ENCODE measurements around the gene MYL9.
"Not testable (repeated sequence)": the region's sequence is repeated elsewhere in the genome, so short reads cannot be mapped to it uniquely, and the experiment has no call there.

MYL9 gene

DNA sequence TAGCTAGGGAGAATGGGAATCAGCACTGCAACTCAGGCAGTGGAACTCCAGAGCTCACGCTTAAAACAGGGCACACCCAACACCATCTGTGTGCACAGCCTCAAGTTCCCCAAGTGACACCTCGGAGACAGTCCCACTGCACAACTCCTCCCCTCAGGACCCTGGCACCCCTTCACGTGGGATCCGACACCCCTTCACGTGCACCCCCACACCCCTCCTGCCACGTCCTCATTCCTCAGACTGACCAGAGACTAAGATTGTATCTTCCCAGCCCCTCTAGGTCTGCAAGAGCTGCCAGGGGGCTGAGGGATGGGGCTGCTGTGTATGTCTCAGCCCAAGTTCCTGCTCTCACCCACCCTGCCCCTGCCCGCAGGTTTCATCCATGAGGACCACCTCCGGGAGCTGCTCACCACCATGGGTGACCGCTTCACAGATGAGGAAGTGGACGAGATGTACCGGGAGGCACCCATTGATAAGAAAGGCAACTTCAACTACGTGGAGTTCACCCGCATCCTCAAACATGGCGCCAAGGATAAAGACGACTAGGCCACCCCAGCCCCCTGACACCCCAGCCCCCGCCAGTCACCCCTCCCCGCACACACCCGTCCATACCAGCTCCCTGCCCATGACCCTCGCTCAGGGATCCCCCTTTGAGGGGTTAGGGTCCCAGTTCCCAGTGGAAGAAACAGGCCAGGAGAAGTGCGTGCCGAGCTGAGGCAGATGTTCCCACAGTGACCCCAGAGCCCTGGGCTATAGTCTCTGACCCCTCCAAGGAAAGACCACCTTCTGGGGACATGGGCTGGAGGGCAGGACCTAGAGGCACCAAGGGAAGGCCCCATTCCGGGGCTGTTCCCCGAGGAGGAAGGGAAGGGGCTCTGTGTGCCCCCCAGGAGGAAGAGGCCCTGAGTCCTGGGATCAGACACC is 7.6 kb downstream of the MYL9 start:
- no peak for DNase-seq (ENCODE audit: low read depth, low spot score)

DNA sequence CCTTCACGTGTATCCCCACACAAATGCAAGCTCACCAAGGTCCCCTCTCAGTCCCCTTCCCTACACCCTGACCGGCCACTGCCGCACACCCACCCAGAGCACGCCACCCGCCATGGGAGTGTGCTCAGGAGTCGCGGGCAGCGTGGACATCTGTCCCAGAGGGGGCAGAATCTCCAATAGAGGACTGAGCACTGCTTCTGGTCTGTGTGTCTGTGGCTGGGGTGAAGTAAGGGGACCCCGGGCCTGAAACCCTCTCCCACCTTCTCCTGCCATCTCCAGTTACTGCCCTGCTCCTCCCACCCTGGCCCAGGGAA is 8.3 kb downstream of the MYL9 start:
- no peak for DNase-seq (ENCODE audit: low read depth, low spot score)

DNA sequence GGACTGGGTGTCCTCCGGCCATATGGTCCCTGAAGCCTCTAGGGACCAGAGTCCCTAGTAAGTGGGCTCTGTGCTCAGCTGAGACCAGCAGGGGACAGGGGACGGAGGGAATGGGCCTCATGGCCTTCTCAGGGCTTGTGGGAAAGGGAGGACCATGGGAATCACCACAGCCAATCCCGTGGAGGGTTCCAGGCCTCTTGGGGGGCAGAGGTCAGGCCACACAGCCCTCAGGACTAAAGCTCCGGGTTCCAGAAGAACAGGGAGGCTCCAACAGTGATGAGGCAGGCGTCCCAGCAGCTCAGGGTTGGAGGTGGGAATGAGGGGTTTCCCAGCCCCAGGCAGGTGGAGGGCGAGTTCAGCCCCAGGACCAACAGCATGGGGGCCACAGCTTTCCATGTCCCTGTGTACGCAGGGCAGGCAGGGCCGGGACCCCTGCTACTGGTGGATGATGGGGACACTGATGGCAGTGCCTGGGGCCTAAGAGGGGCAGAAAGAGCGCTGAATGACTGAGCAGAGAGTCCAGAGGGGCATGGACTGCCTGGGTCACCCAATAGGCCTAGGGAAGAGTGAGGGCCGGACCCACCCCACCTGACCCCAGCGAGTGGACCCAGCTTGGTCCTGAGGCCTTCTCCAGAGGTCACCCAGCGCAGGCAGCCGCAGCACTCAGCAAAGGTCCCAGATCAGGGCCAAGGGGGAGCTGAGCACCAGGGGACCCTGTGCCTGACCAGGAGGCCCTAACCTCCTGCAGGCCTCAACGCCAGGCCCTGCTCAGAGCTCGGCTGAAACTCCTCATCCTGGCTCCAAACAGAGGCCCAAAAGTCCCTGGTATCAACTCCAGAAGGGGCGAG is 8.8 kb downstream of the MYL9 start:
- DNase-seq (ENCODE audit: low read depth, low spot score): no peak

DNA sequence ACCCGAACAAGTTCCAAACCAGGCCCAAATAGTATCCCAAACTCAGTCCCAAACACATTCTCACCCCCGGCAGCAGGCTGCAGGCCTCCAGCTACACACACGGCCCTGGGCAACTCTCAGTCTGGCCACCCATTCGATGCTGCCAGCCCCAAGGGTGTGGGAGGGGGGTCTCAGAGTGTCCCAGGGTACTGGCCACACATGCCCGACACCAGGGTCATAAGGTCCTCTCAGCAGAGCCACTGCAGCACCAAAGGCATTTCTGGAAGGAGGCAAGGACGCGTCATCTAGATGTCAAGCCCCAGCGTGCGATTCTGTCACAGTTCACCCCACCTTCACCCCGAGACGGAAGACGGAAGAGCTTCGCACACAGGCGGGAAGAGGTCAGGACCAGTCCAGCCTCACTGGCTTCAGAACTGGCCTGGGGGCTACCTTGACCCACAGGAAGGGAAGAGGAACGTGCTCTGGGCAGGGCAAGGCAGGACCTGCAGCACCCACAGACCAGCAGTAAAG is 9.5 kb downstream of the MYL9 start:
- no peak for DNase-seq (ENCODE audit: low read depth, low spot score)

DNA sequence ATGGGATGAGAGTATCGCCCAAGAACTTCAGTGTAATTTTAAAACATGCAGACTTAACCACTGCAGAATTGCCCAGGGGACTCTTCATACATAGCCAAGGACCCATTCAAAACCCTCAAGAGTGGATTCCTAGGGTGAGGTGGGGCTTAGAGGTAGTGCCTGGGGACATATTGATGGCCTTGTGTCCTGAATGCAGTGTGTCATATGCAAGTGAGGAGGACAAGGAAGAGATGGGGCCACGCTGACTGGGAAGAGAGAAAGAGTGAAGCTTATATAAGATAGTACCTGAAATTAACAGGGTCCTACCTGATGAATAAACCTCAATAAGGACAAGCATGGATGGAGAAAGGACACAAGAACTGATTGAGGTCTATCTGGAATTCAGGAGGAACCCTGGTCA is 13.9 kb downstream of the MYL9 start:
- DNase-seq (ENCODE audit: low read depth, low spot score): no peak

DNA sequence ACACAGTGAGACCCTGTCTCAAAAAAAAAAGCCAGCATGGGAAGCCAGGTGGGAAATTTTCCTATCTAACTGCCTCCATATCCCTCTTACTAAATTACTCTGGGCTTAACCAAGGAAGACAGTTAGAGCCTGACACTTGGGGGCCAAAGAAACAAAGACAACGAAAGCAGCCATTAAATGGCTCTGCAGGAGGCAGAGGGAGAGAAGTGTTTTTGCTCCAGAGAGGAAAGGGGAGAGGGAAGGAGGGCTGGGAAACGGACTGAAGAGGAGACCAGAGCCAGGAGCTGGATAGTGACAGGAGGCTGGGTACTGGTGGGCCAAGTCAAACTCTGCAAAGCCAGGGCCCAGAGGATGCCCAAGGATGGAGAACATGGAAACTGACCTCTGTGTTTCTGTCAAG is 21.4 kb downstream of the MYL9 start:
- no peak for DNase-seq (ENCODE audit: low read depth, low spot score)

DNA sequence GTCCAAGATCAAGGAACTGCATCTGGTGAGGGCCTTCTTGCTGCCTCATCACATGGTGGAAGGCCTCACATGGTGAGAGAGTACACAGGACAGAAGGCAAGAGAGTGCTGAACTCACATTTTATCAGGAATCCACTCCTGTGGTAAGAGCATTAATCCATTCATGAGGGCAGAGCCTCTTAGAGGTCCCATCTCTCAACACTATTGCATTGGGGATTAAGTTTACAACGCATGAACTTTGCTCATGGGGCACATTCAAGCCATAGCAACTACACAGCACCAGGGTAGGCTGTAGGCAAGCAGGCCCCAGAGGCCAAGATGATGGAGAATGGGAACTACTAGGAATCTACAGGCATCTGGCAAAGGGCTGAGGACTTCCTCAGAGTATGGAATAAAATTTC is 22.1 kb downstream of the MYL9 start:
- no peak for DNase-seq (ENCODE audit: low read depth, low spot score)

DNA sequence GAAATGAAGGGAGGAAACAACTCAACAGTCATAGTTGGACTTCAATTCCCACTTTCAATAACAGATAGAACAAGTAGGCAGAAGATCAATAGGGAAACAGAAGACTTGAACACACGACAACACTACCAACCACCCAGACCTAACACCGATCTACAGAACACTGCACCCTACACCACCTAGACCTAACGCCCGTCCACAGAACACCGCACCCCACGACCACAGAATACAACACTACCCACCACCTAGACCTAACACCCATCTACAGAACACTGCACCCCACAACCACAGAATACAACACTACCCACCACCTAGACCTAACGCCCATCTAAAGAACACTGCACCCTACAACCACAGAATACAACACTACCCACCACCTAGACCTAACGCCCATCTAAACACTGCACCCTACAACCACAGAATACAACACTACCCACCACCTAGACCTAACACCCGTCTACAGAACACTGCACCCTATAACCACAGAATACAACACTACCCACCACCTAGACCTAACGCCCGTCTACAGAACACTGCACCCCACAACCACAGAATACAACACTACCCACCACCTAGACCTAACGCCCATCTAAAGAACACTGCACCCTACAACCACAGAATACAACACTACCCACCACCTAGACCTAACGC is 22.9 kb downstream of the MYL9 start:
- DNase-seq (ENCODE audit: low read depth, low spot score): not testable (repeated sequence)

DNA sequence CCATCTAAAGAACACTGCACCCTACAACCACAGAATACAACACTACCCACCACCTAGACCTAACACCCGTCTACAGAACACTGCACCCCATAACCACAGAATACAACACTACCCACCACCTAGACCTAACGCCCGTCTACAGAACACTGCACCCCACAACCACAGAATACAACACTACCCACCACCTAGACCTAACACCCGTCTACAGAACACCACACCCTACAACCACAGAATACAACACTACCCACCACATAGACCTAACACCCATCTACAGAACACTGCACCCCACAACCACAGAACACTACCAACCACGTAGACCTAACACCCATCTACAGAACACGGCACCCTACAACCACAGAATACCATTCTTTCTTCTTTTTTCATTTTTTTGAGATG is 23.4 kb downstream of the MYL9 start:
- not testable (repeated sequence) for DNase-seq (ENCODE audit: low read depth, low spot score)

DNA sequence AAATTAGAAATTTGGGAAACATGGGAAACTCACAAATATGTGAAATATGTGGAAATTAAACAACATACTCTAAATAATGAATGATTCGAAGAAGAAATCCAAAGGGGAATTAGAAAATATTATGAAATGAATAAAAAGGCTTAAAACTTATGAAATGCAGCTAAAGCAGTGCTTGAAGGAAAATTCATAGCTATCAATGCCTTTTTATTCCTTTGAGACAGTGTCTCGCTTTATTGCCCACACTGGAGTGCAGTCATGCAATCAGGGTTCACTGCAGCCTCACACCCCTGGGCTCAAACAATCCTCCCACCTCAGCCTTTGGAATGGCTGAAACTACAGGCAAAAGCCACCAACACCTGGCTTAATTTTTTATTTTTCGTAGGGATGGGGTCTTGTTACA is 24.2 kb downstream of the MYL9 start:
- no peak for DNase-seq (ENCODE audit: low read depth, low spot score)

DNA sequence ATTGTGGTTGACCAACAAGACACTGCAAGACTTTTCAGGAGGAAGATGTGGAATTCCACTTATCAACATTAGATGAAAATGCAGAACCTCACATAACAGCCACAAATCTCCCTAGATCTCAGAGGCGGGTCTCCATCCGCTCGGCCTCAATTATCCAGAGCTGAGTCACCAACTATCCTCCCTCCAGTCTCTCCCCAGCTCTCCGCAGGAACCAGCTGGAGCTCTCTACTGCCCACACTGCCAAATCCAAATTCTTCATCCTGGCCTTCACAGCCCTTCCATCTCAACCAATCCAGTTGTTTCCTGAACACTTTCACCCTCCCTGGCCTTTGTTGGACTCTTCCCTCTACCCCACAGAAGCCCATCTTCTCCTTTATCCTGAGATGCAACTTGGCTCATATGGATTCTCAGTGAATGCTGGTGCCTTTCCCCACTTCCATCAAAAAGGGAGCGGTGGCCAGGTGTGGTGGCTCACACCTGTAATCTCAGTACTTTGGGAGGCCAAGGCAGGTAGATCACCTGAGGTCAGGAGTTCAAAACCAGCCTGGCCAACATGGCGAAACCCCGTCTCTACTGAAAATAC is 28.6 kb downstream of the MYL9 start:
- peak; percentile 59 for DNase-seq (ENCODE audit: low read depth, low spot score)

DNA sequence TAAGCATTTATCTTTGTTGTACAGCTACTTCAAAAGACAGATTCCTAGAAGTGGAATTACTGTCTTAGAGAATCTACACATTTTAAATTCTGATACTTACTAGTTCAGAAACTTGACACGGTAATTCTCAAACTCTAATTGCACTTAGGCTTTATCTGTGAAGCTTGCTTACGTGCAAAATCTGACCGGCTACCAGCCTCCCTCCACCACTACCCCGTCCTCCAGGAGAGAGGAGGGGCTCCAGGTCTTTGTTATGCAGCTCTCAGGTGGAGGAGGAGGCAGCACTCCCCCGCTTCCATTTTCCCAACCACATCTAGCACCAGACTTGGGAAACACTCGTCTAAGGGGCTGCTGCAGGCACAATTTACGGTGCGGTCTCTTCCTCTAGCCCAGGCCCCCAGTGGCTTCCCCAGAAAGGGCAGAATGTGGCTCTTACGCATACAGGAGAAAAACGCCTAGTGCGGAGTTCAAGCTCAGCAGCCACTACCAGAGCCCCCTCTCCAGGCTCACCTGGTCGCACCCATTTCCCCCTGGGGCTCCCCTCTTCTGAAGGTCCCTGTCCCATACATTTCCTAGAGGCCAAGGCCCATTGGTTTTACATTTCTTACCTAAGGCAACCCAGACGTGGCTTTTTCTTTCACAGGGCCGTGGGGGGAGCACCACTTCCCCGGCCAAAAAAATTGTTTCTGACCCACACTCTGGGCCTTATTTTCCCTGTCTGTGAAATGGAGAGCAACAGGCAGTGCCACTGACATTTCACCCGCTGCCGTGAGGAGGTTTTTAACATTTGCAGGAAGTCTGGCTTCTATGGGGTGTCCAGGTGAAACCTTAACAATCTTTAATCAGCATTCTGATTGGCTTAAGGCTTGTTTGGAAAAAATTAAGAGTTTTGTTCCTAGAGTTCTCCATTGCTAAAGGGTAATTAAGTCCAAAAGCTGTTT is 30.5 kb downstream of the MYL9 start:
- peak; percentile 92 for DNase-seq (ENCODE audit: low read depth, low spot score)

DNA sequence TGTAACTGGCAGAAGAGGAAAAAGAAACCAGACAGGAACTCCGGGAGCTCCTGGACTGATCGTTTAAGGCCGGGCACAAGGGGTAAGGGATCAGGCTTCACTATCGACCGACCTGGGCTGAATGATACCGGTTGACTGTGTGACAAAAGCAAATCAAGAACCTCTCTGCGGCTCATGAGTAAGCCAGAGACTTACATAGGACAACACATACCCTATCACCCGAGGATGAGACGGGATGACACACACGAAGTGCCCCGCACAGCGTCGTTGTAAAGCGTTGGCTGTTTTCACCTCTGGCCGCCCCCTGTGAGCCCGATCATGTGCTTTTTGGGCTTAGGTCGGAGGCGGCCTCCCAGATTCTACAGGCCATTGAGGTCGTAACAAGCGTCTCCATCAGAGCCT is 31.4 kb downstream of the MYL9 start:
- no peak for DNase-seq (ENCODE audit: low read depth, low spot score)

DNA sequence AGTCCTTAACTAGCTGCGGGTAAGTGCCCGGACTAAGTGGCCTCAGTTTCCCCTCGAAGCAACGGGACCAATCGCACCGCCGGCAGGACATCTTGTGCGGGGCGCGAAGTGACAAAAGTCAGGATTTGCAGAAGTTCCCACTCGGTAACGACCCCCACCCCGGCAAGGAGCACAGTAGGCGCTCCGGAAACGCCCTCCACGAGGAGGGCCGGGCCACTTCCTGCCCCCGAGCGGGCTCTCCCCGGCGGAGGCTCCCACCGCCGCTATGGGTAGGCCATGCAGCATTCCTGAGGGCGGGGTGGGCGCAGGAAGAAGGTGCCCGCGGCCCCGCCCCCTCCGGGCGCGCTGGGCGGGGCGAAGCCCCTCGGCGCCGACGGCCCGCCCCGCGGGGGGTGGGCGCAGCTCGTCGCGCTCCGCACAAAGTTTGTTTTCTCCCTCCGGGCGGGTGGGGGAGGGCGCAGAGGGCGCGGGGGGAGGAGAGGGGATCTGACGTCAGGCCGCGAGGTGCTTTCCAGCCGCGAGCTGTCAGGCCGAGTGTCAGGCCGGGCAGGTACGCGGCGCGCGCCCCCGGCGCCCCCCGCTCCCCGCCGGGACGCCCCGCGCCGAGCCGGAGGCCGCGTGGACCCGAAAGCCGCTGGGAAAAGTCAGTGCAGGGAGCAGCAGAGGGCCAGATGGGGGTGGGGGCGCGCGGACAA is 31.9 kb downstream of the MYL9 start, which contains the start of gene TGIF2:
Gene TGIF2 (plus strand): TSS at position 495 of the 695 bp plus-strand sequence. CDS start 5,178 bp downstream, outside the sequence.
- DNase-seq (ENCODE audit: low read depth, low spot score): peak; percentile 92

DNA sequence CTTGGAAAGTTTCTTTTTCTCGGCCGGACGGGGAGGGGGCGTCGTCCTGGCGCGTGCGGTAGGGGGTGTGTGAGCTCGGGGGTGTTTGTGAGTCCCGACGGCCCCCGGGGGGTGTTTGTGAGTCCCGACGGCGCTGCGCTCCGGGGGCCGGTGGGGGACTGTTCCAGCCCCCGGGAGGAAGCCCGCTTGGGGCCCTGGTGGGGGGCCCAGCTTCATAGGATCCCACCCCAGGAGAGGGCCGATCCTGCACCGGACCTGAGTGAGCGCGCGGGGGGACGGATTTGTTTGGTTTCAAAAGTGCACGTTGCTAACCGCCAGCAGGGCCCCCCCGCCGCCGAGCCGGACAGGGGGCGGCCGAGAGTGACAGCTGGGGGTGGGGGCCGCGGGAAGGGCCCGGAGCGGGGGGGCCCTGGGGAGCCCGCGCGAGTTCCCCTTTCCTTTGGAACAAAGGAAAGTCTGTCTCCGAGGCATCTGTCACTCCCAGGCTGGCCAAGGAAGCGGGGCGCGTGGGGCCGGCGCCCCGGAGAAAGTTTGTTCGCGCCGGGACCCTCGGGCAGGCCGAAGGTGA is 32.6 kb downstream of the MYL9 start:
- DNase-seq (ENCODE audit: low read depth, low spot score): peak; percentile 50

DNA sequence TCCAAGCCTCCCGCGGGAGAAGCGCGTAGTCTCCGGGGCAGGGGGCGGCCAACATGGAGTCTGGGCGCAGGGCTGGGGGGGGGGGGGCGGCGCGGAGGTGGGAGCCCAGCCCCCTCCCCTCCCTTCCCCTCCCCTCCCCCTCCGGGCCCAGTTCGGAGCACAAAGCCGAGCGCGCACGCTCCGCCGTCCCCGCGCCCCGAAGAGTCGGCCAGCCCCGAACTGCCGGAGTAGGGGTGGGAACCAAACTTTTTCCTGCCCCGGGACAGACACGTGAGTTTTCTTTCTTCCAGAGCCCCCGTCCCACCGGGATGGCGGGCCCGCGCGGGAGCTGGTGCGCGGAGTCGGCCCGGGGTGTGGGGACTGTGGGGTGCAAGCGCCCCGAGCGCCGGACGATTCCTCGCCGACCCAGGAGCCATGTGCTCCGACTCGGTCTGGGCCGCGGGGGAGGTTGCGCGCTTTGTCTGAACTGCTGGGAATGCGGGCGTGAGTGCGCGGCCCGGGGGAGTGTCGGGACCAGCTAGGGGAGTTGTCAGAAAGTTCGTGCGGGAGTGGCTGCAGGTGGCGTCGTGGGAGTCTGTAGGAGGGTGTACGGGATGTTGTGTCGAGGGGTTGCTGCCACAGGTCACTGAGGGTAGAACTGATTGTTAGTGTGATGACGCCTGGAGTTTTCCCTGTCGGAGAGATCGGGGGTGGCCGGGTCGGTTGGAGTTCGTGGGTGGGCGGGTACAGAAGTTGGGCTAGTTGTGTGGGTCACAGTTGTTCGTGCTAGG is 33.2 kb downstream of the MYL9 start:
- DNase-seq (ENCODE audit: low read depth, low spot score): peak; percentile 71

DNA sequence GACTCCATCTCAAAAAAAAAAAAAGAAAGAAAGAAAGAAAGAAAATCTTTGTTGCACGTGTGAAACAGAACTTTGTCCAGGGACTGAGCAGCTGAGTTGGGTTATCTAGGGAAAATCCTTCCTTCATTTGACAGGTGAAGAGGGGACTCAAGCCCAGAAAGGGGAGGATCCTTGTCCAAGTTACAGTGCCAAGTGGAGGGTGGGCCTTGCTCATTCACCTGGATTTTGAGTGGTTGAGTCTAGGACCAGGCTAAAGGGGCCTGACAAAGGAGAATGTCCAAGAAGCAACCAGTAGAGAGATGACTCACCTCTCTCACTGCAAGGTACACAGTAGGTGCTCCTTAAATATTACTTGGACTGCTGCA is 34.7 kb downstream of the MYL9 start:
- DNase-seq (ENCODE audit: low read depth, low spot score): no peak

DNA sequence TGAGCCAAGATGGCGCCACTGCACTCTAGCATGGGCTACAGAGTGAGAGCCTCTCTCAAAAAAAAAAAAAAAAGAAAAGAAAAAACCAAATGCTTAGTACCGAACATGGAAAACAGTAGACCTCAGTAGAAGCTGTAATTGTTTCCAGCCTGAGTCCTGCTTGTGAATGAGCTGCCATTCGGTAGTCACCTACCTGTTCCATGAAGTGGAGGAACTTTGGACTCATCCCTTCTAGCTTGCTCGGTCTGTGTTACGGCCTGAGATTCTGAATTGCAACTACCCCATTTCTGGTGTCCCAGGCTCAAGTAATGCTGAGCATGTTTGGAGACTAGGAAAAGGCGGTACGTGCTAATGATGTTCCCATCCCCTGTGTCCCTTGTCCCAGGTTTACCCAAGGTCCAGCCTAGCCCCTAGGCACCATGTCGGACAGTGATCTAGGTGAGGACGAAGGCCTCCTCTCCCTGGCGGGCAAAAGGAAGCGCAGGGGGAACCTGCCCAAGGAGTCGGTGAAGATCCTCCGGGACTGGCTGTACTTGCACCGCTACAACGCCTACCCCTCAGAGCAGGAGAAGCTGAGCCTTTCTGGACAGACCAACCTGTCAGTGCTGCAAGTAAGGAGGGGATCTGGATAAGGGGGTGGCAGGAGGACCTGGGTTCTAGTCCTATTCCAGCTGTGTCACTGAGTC is 37.2 kb downstream of the MYL9 start:
- no peak for DNase-seq (ENCODE audit: low read depth, low spot score)

Data from ELF-1 (cell line).